SK-N-SH treated with all-trans-retinoic acid at 6 μM for 48 hours (cell line): Measurements from ENCODE around the gene ELFN1.

Experiments
- ARNTL ChIP-seq: fragments of 450-650 bp; formaldehyde crosslinking; IDR thresholded peaks from 2 replicates; pipeline ENCODE4 v1.5.0; 2020; ENCODE audit warnings: low read depth, mild to moderate bottlenecking, moderate library complexity, borderline replicate concordance
- ESRRG ChIP-seq: fragments of 250-450 bp; sonication (Bioruptor Pico); IDR thresholded peaks from 2 replicates; pipeline ENCODE4 v1.6.1; 2021; ENCODE audit warnings: mild to moderate bottlenecking
- GLIS3 ChIP-seq: fragments of 250-450 bp; sonication (Bioruptor Pico); IDR thresholded peaks from 2 replicates; pipeline ENCODE4 v1.5.0; 2020; ENCODE audit warnings: mild to moderate bottlenecking, moderate library complexity
- OSR1 ChIP-seq: fragments of 250-450 bp; sonication (Bioruptor Pico); IDR thresholded peaks from 2 replicates; pipeline ENCODE4 v1.8.0; 2022; ENCODE audit warnings: moderate library complexity, mild to moderate bottlenecking, inconsistent platforms
- PATZ1 ChIP-seq: fragments of 250-450 bp; sonication (Bioruptor Pico); IDR thresholded peaks from 2 replicates; pipeline ENCODE4 v1.8.0; 2020; ENCODE audit warnings: mild to moderate bottlenecking, moderate library complexity, borderline replicate concordance
- RARB ChIP-seq: fragments of 250-450 bp; sonication (Bioruptor Pico); IDR thresholded peaks from 2 replicates; pipeline ENCODE4 v1.8.0; 2021; ENCODE audit warnings: mild to moderate bottlenecking, moderate library complexity
- ZFP3 ChIP-seq: fragments of 250-450 bp; sonication (Bioruptor Pico); IDR thresholded peaks from 2 replicates; pipeline ENCODE4 v1.5.0; 2020; ENCODE audit warnings: mild to moderate bottlenecking, moderate library complexity
- ZFP30 ChIP-seq: fragments of 450-650 bp; formaldehyde crosslinking; IDR thresholded peaks from 2 replicates; pipeline ENCODE4 v1.5.0; 2022; ENCODE audit warnings: mild to moderate bottlenecking, moderate library complexity
- ZNF565 ChIP-seq: fragments of 450-650 bp; formaldehyde crosslinking; conservative IDR thresholded peaks from 2 replicates; pipeline ENCODE4 v1.5.0; 2020; ENCODE audit warnings: low read depth, mild to moderate bottlenecking, moderate library complexity
- ZNF8 ChIP-seq: fragments of 450-650 bp; formaldehyde crosslinking; IDR thresholded peaks from 2 replicates; pipeline ENCODE4 v1.5.0; 2020; ENCODE audit warnings: mild to moderate bottlenecking, moderate library complexity
- TF ChIP-seq, protein P1 (sequence below): fragments of 250-450 bp; sonication (Bioruptor Pico); IDR thresholded peaks from 2 replicates; pipeline ENCODE4 v1.8.0; 2021; ENCODE audit warnings: low read depth, mild to moderate bottlenecking, moderate library complexity, borderline replicate concordance

DNA sequence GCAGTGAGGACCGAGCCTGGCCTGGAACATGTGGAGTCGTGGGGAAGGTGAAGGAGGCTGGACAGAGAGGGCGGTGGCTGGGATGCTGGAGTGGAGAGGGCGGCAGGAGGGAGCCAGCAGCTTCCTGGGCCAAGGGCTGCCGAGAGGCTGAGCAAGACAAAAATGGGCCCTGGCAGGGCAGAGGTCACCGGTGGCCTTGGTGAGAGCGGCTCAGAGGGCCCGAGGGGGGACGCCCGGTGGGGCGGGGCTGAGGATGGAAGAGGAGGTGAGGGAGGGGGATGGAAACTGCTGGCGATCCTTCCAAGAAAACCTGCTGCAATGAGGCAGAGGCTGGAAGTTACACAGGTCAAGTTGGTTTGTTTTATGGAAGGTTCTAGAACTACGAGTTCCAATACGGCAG lies 69.5 kb downstream of the ELFN1 start:
- no peak for TF ChIP-seq OSR1
- TF ChIP-seq PATZ1, result no peak
- no peak for TF ChIP-seq RARB (CRISPR knock-in tag)
- no peak for TF ChIP-seq ZNF8
- TF ChIP-seq GLIS3 (CRISPR knock-in tag), result no peak
- no peak for TF ChIP-seq ARNTL (CRISPR knock-in tag)
- TF ChIP-seq ESRRG (CRISPR knock-in tag), result no peak
- TF ChIP-seq, protein P1, sequence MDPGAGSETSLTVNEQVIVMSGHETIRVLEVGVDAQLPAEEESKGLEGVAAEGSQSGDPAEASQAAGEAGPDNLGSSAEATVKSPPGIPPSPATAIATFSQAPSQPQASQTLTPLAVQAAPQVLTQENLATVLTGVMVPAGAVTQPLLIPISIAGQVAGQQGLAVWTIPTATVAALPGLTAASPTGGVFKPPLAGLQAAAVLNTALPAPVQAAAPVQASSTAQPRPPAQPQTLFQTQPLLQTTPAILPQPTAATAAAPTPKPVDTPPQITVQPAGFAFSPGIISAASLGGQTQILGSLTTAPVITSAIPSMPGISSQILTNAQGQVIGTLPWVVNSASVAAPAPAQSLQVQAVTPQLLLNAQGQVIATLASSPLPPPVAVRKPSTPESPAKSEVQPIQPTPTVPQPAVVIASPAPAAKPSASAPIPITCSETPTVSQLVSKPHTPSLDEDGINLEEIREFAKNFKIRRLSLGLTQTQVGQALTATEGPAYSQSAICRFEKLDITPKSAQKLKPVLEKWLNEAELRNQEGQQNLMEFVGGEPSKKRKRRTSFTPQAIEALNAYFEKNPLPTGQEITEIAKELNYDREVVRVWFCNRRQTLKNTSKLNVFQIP, result no peak
- no peak for TF ChIP-seq ZFP3 (CRISPR knock-in tag)
- TF ChIP-seq ZFP30, result no peak
- TF ChIP-seq ZNF565 (CRISPR knock-in tag), result no peak
